A549 treated with RU486 at 1 μM for 4 hours (cell line): ENCODE measurements around the gene CCDC146. TPM values are rescaled to one million over a fixed set of nuclear protein-coding genes. Genes with fewer than 3 reads are reported as not detected.

Source experiments
- total RNA-seq: library from RNA; stranded (reverse); fragments of 200-300 nt; extraction: Qiagen RNA extraction; gene quantifications from 5 replicates; pipeline ENCODE4 v1.2.3, GENCODE V29; 2022; ENCODE audit warnings: low read depth

Gene CCDC146
- total RNA-seq, result 0.38 to 0.89 TPM (median 0.56 TPM) in 5 replicates

GRCh38 chr7:77121860-77122681 lies at the start of gene CCDC146:
CCDC146 (plus strand) TSS chr7:77122615; CDS start chr7:77167669, 45,054 bp downstream.

GRCh38 chr7:77199013-77199966 lies 76.9 kb downstream of the CCDC146 start, which contains the start of gene FGL2:
FGL2 (minus strand) TSS chr7:77199819; CDS start chr7:77199793, 26 bp downstream.

Other genes with a start within 250 kb of the CCDC146 start
- not detected in 5 replicates for gene SPDYE17, start 90.3 kb upstream of the CCDC146 start, total RNA-seq
- gene SPDYE18, start 60.1 kb upstream of the CCDC146 start, total RNA-seq, result 0.13 to 0.32 TPM (median 0.30 TPM) in 3 of 5 replicates, not detected in the others
- not detected in 5 replicates for gene FGL2, start 77.2 kb downstream of the CCDC146 start, total RNA-seq